ENCODE data around the gene SIX1.
A peak's percentile ranks its signal among the peaks of the same experiment; 100 is the strongest.

The SIX1 gene

DNA sequence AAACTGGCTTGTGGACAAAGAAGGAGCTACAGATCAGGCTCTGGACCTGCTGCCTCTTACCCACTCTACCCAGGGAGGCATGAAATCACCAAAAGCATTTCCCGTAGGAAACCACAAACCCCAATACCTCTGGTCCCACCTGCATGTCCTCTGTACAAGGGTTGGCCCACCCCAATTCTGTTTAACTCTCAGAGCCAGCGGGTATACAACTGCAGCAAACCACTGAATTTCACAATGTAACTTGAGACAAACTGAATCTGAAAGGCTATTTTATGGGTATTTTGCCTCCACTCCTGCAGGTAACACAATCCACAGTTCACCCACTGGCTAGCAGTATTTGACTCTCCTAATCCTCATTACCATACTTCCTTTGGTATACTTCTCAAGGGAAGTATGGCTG, 16.5 kb downstream of the SIX1 start:
- Histone ChIP-seq H3K4me3 (ENCODE audit: low read length, poor library complexity, severe bottlenecking) (peak overlapping the region; percentile 70), H3K9ac (ENCODE audit: low read depth, low read length, poor library complexity, severe bottlenecking) (peak overlapping the region; percentile 66), H3K9me2 (replicated peaks; ENCODE audit: low read depth, low read length) (no peaks in the 10 kb centered on the region), H3K79me2 (ENCODE audit: insufficient read depth, low read length) (no peaks in the 10 kb centered on the region), H3K4me2 (ENCODE audit: low read depth, low read length, poor library complexity, severe bottlenecking) (peak overlapping the region; percentile 95), H3K9me3 (ENCODE audit: insufficient read depth, low read depth, low read length) (no peaks in the 10 kb centered on the region), H3K4me1 (ENCODE audit: insufficient read depth, low read length, poor library complexity, severe bottlenecking) (peaks cover 51% of the 10 kb centered on the region), H2AFZ (ENCODE audit: low read length) (no peak overlapping the region), H3K36me3 (ENCODE audit: insufficient read depth, low read length) (no peaks in the 10 kb centered on the region), H4K20me1 (ENCODE audit: insufficient read depth, low read length, poor library complexity, severe bottlenecking) (no peaks in the 10 kb centered on the region), H3F3A (ENCODE audit: low read depth) (peaks cover 3% of the 10 kb centered on the region; the same call in 1 of the 2 replicates), H3K27me3 (ENCODE audit: insufficient read depth, low read length, poor library complexity, severe bottlenecking) (no peaks in the 10 kb centered on the region)
- no peak for TF ChIP-seq EZH2phosphoT487 (IDR thresholded peaks at IDR 0.05; ENCODE audit: borderline replicate concordance)
- TF ChIP-seq, protein P1, sequence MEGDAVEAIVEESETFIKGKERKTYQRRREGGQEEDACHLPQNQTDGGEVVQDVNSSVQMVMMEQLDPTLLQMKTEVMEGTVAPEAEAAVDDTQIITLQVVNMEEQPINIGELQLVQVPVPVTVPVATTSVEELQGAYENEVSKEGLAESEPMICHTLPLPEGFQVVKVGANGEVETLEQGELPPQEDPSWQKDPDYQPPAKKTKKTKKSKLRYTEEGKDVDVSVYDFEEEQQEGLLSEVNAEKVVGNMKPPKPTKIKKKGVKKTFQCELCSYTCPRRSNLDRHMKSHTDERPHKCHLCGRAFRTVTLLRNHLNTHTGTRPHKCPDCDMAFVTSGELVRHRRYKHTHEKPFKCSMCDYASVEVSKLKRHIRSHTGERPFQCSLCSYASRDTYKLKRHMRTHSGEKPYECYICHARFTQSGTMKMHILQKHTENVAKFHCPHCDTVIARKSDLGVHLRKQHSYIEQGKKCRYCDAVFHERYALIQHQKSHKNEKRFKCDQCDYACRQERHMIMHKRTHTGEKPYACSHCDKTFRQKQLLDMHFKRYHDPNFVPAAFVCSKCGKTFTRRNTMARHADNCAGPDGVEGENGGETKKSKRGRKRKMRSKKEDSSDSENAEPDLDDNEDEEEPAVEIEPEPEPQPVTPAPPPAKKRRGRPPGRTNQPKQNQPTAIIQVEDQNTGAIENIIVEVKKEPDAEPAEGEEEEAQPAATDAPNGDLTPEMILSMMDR (conservative IDR thresholded peaks at IDR 0.05; ENCODE audit: low read length): no peak

DNA sequence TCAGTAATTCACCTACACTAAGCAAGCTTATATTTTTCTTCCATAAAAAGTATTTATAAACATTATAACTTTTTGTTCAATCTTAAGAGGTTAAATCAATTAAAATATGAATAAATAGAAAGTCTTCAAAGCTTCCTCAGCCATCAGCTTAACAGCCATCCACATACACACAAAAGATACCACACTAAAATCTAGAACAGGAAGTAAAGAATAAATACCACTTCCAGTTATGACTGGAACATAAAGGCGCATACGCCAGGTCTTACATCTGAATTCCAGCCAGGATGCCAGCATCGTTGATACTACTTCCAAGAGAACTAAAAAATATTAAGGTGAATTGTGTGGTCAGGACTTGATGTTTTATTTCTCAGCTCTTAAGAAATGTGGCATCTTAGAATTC, 17.0 kb downstream of the SIX1 start:
- H3F3A ChIP-seq (ENCODE audit: low read depth): peaks cover 3% of the 10 kb centered on the region; the same call in 1 of the 2 replicates
- H3K27me3 ChIP-seq (ENCODE audit: insufficient read depth, low read length, poor library complexity, severe bottlenecking): no peaks in the 10 kb centered on the region
- no peaks in the 10 kb centered on the region for H4K20me1 ChIP-seq (ENCODE audit: insufficient read depth, low read length, poor library complexity, severe bottlenecking)
- peak overlapping the region; percentile 70 for H3K4me3 ChIP-seq (ENCODE audit: low read length, poor library complexity, severe bottlenecking)
- TF ChIP-seq, protein P1 (conservative IDR thresholded peaks at IDR 0.05; ENCODE audit: low read length): no peak
- no peak for TF ChIP-seq EZH2phosphoT487 (IDR thresholded peaks at IDR 0.05; ENCODE audit: borderline replicate concordance)
- peak overlapping the region; percentile 66 for H3K9ac ChIP-seq (ENCODE audit: low read depth, low read length, poor library complexity, severe bottlenecking)
- H3K9me3 ChIP-seq (ENCODE audit: insufficient read depth, low read depth, low read length): no peaks in the 10 kb centered on the region
- no peaks in the 10 kb centered on the region for H3K9me2 ChIP-seq (replicated peaks; ENCODE audit: low read depth, low read length)
- no peak overlapping the region for H2AFZ ChIP-seq (ENCODE audit: low read length)
- peak overlapping the region; percentile 95 for H3K4me2 ChIP-seq (ENCODE audit: low read depth, low read length, poor library complexity, severe bottlenecking)
- H3K36me3 ChIP-seq (ENCODE audit: insufficient read depth, low read length): no peaks in the 10 kb centered on the region
- H3K4me1 ChIP-seq (ENCODE audit: insufficient read depth, low read length, poor library complexity, severe bottlenecking): peaks cover 51% of the 10 kb centered on the region
- H3K79me2 ChIP-seq (ENCODE audit: insufficient read depth, low read length): no peaks in the 10 kb centered on the region

- TF ChIP-seq, protein P1 (conservative IDR thresholded peaks at IDR 0.05; ENCODE audit: low read length): no peak
- TF ChIP-seq EZH2phosphoT487 (IDR thresholded peaks at IDR 0.05; ENCODE audit: borderline replicate concordance): no peak
- H2AFZ ChIP-seq (ENCODE audit: low read length): no peak overlapping the region
- H3K36me3 ChIP-seq (ENCODE audit: insufficient read depth, low read length): no peaks in the 10 kb centered on the region
- no peaks in the 10 kb centered on the region for H3K79me2 ChIP-seq (ENCODE audit: insufficient read depth, low read length)
- peak overlapping the region; percentile 70 for H3K4me3 ChIP-seq (ENCODE audit: low read length, poor library complexity, severe bottlenecking)
- no peaks in the 10 kb centered on the region for H4K20me1 ChIP-seq (ENCODE audit: insufficient read depth, low read length, poor library complexity, severe bottlenecking)
- H3K4me1 ChIP-seq (ENCODE audit: insufficient read depth, low read length, poor library complexity, severe bottlenecking): peaks cover 51% of the 10 kb centered on the region
- H3K9me2 ChIP-seq (replicated peaks; ENCODE audit: low read depth, low read length): no peaks in the 10 kb centered on the region
- H3K9ac ChIP-seq (ENCODE audit: low read depth, low read length, poor library complexity, severe bottlenecking): peak overlapping the region; percentile 66
- no peaks in the 10 kb centered on the region for H3K9me3 ChIP-seq (ENCODE audit: insufficient read depth, low read depth, low read length)
- no peaks in the 10 kb centered on the region for H3K27me3 ChIP-seq (ENCODE audit: insufficient read depth, low read length, poor library complexity, severe bottlenecking)
- peak overlapping the region; percentile 95 for H3K4me2 ChIP-seq (ENCODE audit: low read depth, low read length, poor library complexity, severe bottlenecking)
- peaks cover 3% of the 10 kb centered on the region; the same call in 1 of the 2 replicates for H3F3A ChIP-seq (ENCODE audit: low read depth)
Observed at GRCh38 chr14:60631842-60632241, 17.4 kb downstream of the SIX1 start.

Measured in Loucy (cell line).